SU-DHL-6 (cell line): Measurements from ENCODE around the gene TMEM38A.

Experiments
- CTCF ChIP-seq: fragments of 200-600 bp; sonication (generic); IDR thresholded peaks from one replicate; pipeline ENCODE4 v1.5.1; 2017; ENCODE audit warnings: antibody characterized with exemption, mild to moderate bottlenecking, low read length, moderate library complexity; ENCODE audit not compliant: insufficient read depth, poor library complexity, severe bottlenecking
- EZH2phosphoT487 ChIP-seq: fragments of 200-600 bp; sonication (generic), shearing (Covaris generic); conservative IDR thresholded peaks from 2 replicates; pipeline ENCODE4 v1.6.1; 2018; ENCODE audit warnings: mild to moderate bottlenecking, antibody characterized with exemption, low read length, moderate library complexity, mixed read lengths

DNA sequence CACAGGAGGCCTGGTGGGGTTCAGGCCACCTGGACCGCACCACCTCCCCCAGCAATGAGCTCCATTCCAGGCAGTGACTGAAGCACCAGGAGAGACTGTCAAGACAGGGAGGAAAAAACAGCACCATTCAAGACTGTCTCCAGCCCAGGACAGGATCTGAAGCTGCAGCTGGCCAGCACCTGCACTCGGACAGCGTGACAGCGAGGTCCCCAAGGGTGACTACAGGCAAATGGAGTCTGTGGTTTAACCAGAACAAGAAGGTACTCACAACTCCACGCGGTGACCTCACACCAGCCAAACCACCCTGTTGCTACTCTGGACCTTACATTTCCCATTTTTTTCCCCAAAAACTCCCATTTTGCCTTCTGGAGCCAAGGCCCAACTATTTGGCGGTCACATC is 42.7 kb upstream of the TMEM38A start:
- no peak for TF ChIP-seq CTCF
- no peak for TF ChIP-seq EZH2phosphoT487
